HG03159 (cell line): Measurements from ENCODE around the gene RAB40C.
"Not testable (repeated sequence)": the region's sequence is repeated elsewhere in the genome, so short reads cannot be mapped to it uniquely, and the experiment has no call there.

Experiments
- ATAC-seq: cut with Tn5 transposase; IDR thresholded peaks from one replicate; pipeline ENCODE4 v1.9.1; 2021; ENCODE audit warnings: mild to moderate bottlenecking, moderate library complexity; ENCODE audit not compliant: unreplicated experiment

RAB40C gene

GRCh38 chr16:588889-589657 lies 793 bp upstream of the RAB40C start:
- ATAC-seq = peak; percentile 74

GRCh38 chr16:590188-590814 lies 435 bp downstream of the RAB40C start:
- no peak for ATAC-seq

GRCh38 chr16:590815-591200 lies 942 bp downstream of the RAB40C start:
- ATAC-seq = no peak

- ATAC-seq = no peak
These were observed 1.4 kb downstream of the RAB40C start for GRCh38 chr16:591231-591630.

- ATAC-seq = no peak
These were observed 2.1 kb downstream of the RAB40C start for GRCh38 chr16:591892-592517.

GRCh38 chr16:592518-593306 lies 2.8 kb downstream of the RAB40C start:
- no peak for ATAC-seq

GRCh38 chr16:593406-593805 lies 3.5 kb downstream of the RAB40C start:
- no peak for ATAC-seq

GRCh38 chr16:593807-594206 lies 3.9 kb downstream of the RAB40C start:
- no peak for ATAC-seq

- no peak for ATAC-seq
These were observed 5.2 kb downstream of the RAB40C start for GRCh38 chr16:595094-595528.

- ATAC-seq = no peak
These were observed 6.3 kb downstream of the RAB40C start for GRCh38 chr16:595942-596735.

- no peak for ATAC-seq
These were observed 6.8 kb downstream of the RAB40C start for GRCh38 chr16:596736-597060.

- ATAC-seq = not testable (repeated sequence)
These were observed 7.8 kb downstream of the RAB40C start for GRCh38 chr16:597655-598054.

GRCh38 chr16:598823-599739 lies 9.2 kb downstream of the RAB40C start:
- ATAC-seq = no peak

GRCh38 chr16:600781-601180 lies 10.9 kb downstream of the RAB40C start:
- no peak for ATAC-seq

GRCh38 chr16:603933-604332 lies 14.1 kb downstream of the RAB40C start:
- ATAC-seq = no peak

GRCh38 chr16:606656-607307 lies 16.9 kb downstream of the RAB40C start:
- ATAC-seq = no peak

GRCh38 chr16:608019-608418 lies 18.2 kb downstream of the RAB40C start:
- ATAC-seq = no peak

- no peak for ATAC-seq
These were observed 19.4 kb downstream of the RAB40C start for GRCh38 chr16:609316-609715.

GRCh38 chr16:609984-610383 lies 20.1 kb downstream of the RAB40C start:
- no peak for ATAC-seq
